ENCODE measurements around the gene RTN4RL2. TPM values are rescaled to one million over a fixed set of nuclear protein-coding genes. Genes with fewer than 3 reads are reported as not detected.

The RTN4RL2 gene
- total RNA-seq (2021), result 13.8 to 15.5 TPM (median 14.3 TPM) in 3 replicates
- percentile 53 among the genes with signal in this experiment for Bru-seq, nascent RNA
- long read RNA-seq, experiment 1, transcript RTN4RL2-201 (3 exons, 2,203 nt), result major isoform, 71 of 83 reads
- long read RNA-seq, experiment 1, partial matches to known transcripts, result 4 of 83 reads
- long read RNA-seq, experiment 1, other reads (novel, unspliced or antisense), result 2 of 83 reads
- long read RNA-seq, experiment 2, transcript RTN4RL2-201 (3 exons, 2,203 nt), result major isoform, 13 of 25 reads
- long read RNA-seq, experiment 2, partial matches to known transcripts, result 9 of 25 reads
- long read RNA-seq, experiment 2, other reads (novel, unspliced or antisense), result 1 of 25 reads
- long read RNA-seq, experiment 3, result 0 reads

GRCh38 chr11:57460022-57460757 lies at the start of gene RTN4RL2:
TSS of gene RTN4RL2 (plus strand) at chr11:57460528. CDS start at chr11:57460866, 338 bp downstream.
- Mint-ChIP-seq H3K27me3 (ENCODE audit: low read depth) (peaks cover 68% of the 10 kb centered on the region), H3K4me1 (peaks cover 49% of the 10 kb centered on the region), H3K4me3 (peak within 1 kb of the TSS; percentile 87), H3K36me3 (no peaks in the 10 kb centered on the region), H3K27ac (no peak within 1 kb of the TSS), H3K9me3 (no peaks in the 10 kb centered on the region)
- POLR2A ChIA-PET, result interaction anchor here (0.6 to 1.9 kb wide), 6 partner anchors 12 to 116 kb away, joined by 3 to 6 read pairs (median 5); no protein-coding TSS in a partner anchor
- peak; percentile 81 for DNase-seq (ENCODE audit: low spot score)
- ATAC-seq, result peak; percentile 17
- TF ChIP-seq MAX (CRISPR knock-in tag; IDR thresholded peaks at IDR 0.05), result no peak
- no peak for TF ChIP-seq AR (CRISPR knock-in tag; IDR thresholded peaks at IDR 0.05)
- no peak for TF ChIP-seq FOXK1 (CRISPR knock-in tag; IDR thresholded peaks at IDR 0.05)
- TF ChIP-seq ZNF121 (CRISPR knock-in tag; IDR thresholded peaks at IDR 0.05), result no peak
- TF ChIP-seq ZNF425 (CRISPR knock-in tag; conservative IDR thresholded peaks at IDR 0.05), result no peak
- no peak for TF ChIP-seq TP53 (CRISPR knock-in tag; IDR thresholded peaks at IDR 0.05)
- no peak for TF ChIP-seq NR3C1 (CRISPR knock-in tag; conservative IDR thresholded peaks at IDR 0.05; ENCODE audit: low read depth)
- no peak for TF ChIP-seq TEAD1 (CRISPR knock-in tag; IDR thresholded peaks at IDR 0.05)
- TF ChIP-seq FOXP1 (CRISPR knock-in tag; IDR thresholded peaks at IDR 0.05; ENCODE audit: borderline replicate concordance), result no peak
- no peak for TF ChIP-seq IRF2 (CRISPR knock-in tag; IDR thresholded peaks at IDR 0.05; ENCODE audit: borderline replicate concordance, low read depth)
- TF ChIP-seq ZNF281 (CRISPR knock-in tag; IDR thresholded peaks at IDR 0.05), result no peak
- TF ChIP-seq ARID4B (CRISPR knock-in tag; IDR thresholded peaks at IDR 0.05; ENCODE audit: borderline replicate concordance), result 0 out of 2 replicates have a peak, but pooled peaks have one; percentile 12
- TF ChIP-seq MYBL2 (CRISPR knock-in tag; IDR thresholded peaks at IDR 0.05), result no peak
- TF ChIP-seq ESRRA (CRISPR knock-in tag; IDR thresholded peaks at IDR 0.05; ENCODE audit: borderline replicate concordance), result no peak
- TF ChIP-seq ZNF423 (CRISPR knock-in tag; IDR thresholded peaks at IDR 0.05), result no peak
- no peak for TF ChIP-seq ZNF263 (CRISPR knock-in tag; IDR thresholded peaks at IDR 0.05; ENCODE audit: low read depth)
- peak; percentile 61 for TF ChIP-seq SP1 (CRISPR knock-in tag; conservative IDR thresholded peaks at IDR 0.05)
- no peak for TF ChIP-seq ZMAT4 (CRISPR knock-in tag; IDR thresholded peaks at IDR 0.05)
- TF ChIP-seq CTCF (IDR thresholded peaks at IDR 0.05), result peak; percentile 58
- TF ChIP-seq NFE2L1 (CRISPR knock-in tag; IDR thresholded peaks at IDR 0.05), result 0 out of 2 replicates have a peak, but pooled peaks have one; percentile 24
- CTCF ChIA-PET, result interaction anchor here (0.6 to 7.4 kb wide), 35 partner anchors 8 to 1054 kb away, joined by 3 to 260 read pairs (median 5); partner anchors contain the start of genes MED19, P2RX3, SERPING1 and SLC43A1

Data from WTC11 (cell line).